HEK293 (cell line): ENCODE data around the gene TCF7L2.

Experiments used
- CTCF ChIP-seq: fragments of 450-650 bp; formaldehyde crosslinking; IDR thresholded peaks from 2 replicates; pipeline ENCODE4 v1.5.1; 2016; ENCODE audit warnings: missing biosample characterization, missing genetic modification characterization
- ZNF23 ChIP-seq: fragments of 450-650 bp; formaldehyde crosslinking; IDR thresholded peaks from 2 replicates; pipeline ENCODE4 v1.5.1; 2016; ENCODE audit warnings: missing biosample characterization, missing genetic modification characterization, borderline replicate concordance
- ZNF830 ChIP-seq: fragments of 450-650 bp; IDR thresholded peaks from 2 replicates; pipeline ENCODE4 v1.5.0; 2018; ENCODE audit warnings: missing biosample characterization, missing genetic modification characterization, low read depth, mild to moderate bottlenecking, moderate library complexity

GRCh38 chr10:112953174-112954159 is 3.4 kb downstream of the TCF7L2 start:
- TF ChIP-seq CTCF (tag by site-specific recombination): no peak
- no peak for TF ChIP-seq ZNF830
- no peak for TF ChIP-seq ZNF23 (tag by site-specific recombination)
